ENCODE data around the gene HS3ST2. TPM values are rescaled to one million over a fixed set of nuclear protein-coding genes. Genes with fewer than 3 reads are reported as not detected.

Gene HS3ST2
- total RNA-seq (not detected), polyA plus RNA-seq (not detected)

- Histone ChIP-seq H3K4me3 (ENCODE audit: low read depth, low read length) (no peak within 1 kb of the TSS), H3K27me3 (ENCODE audit: control insufficient read depth, insufficient read depth, low read length) (peaks cover 6% of the 10 kb centered on the region), H3K9me3 (ENCODE audit: control insufficient read depth in 2 of 2, low read length in 2 of 2) (no peaks in the 10 kb centered on the region), H3K27ac (ENCODE audit: insufficient read depth, low read length, poor library complexity, severe bottlenecking) (no peak within 1 kb of the TSS), H3K4me1 (ENCODE audit: control insufficient read depth, insufficient read depth, low read length, poor library complexity, severe bottlenecking) (no peaks in the 10 kb centered on the region), H3K36me3 (ENCODE audit: control insufficient read depth, insufficient read depth, low read length) (no peaks in the 10 kb centered on the region)
- no peak for DNase-seq
- Mint-ChIP-seq H3K36me3 (no peaks in the 10 kb centered on the region), H3K27me3 (peaks cover 64% of the 10 kb centered on the region), H3K27ac (no peak within 1 kb of the TSS), H3K4me1 (peaks cover 0 to 2% (median 0%) of the 10 kb centered on the region in 4 donors), H3K9me3 (peaks cover 0 to 3% (median 0%) of the 10 kb centered on the region in 7 donors), H3K4me3 (no peak within 1 kb of the TSS)
- ATAC-seq (ENCODE audit: low read depth in 2 of 2), result no peak
These were observed at the start of gene HS3ST2 for GRCh38 chr16:22813948-22814710. HS3ST2 (plus strand) TSS chr16:22814162; CDS start chr16:22814611, 449 bp downstream.

GRCh38 chr16:22764662-22765327, 49.2 kb upstream of the HS3ST2 start:
- H3K27me3 Mint-ChIP-seq, result peaks cover 12% of the 10 kb centered on the region
- ATAC-seq (ENCODE audit: low read depth in 2 of 2) (no peak), DNase-seq (no peak)
- no peaks in the 10 kb centered on the region for H3K36me3 Mint-ChIP-seq
- H3K4me1 Mint-ChIP-seq, result no peaks in the 10 kb centered on the region
- no peak overlapping the region for H3K27ac ChIP-seq (ENCODE audit: insufficient read depth, low read length, poor library complexity, severe bottlenecking)
- no peak overlapping the region for H3K27ac Mint-ChIP-seq
- no peak overlapping the region for H3K4me3 ChIP-seq (ENCODE audit: low read depth, low read length)
- H3K4me1 ChIP-seq (ENCODE audit: control insufficient read depth, insufficient read depth, low read length, poor library complexity, severe bottlenecking), result no peaks in the 10 kb centered on the region
- peaks cover 3% of the 10 kb centered on the region for H3K27me3 ChIP-seq (ENCODE audit: control insufficient read depth, insufficient read depth, low read length)
- no peaks in the 10 kb centered on the region for H3K36me3 ChIP-seq (ENCODE audit: control insufficient read depth, insufficient read depth, low read length)
- no peak overlapping the region for H3K4me3 Mint-ChIP-seq
- H3K9me3 Mint-ChIP-seq, result peaks cover 0 to 5% (median 0%) of the 10 kb centered on the region in 7 donors
- H3K9me3 ChIP-seq (ENCODE audit: control insufficient read depth in 2 of 2, low read length in 2 of 2), result no peaks in the 10 kb centered on the region

- Mint-ChIP-seq H3K9me3 (peaks cover 0 to 6% (median 0%) of the 10 kb centered on the region in 7 donors), H3K36me3 (no peaks in the 10 kb centered on the region), H3K4me3 (no peak overlapping the region), H3K27me3 (peaks cover 16% of the 10 kb centered on the region), H3K4me1 (no peaks in the 10 kb centered on the region), H3K27ac (no peak overlapping the region)
- H3K4me3 ChIP-seq (ENCODE audit: low read depth, low read length), result no peak overlapping the region
- peaks cover 3% of the 10 kb centered on the region for H3K27me3 ChIP-seq (ENCODE audit: control insufficient read depth, insufficient read depth, low read length)
- no peak overlapping the region for H3K27ac ChIP-seq (ENCODE audit: insufficient read depth, low read length, poor library complexity, severe bottlenecking)
- ATAC-seq (ENCODE audit: low read depth in 2 of 2), result no peak
- no peaks in the 10 kb centered on the region for H3K36me3 ChIP-seq (ENCODE audit: control insufficient read depth, insufficient read depth, low read length)
- H3K9me3 ChIP-seq (ENCODE audit: control insufficient read depth in 2 of 2, low read length in 2 of 2), result no peaks in the 10 kb centered on the region
- DNase-seq, result no peak
- H3K4me1 ChIP-seq (ENCODE audit: control insufficient read depth, insufficient read depth, low read length, poor library complexity, severe bottlenecking), result no peaks in the 10 kb centered on the region
These were observed 48.5 kb upstream of the HS3ST2 start for GRCh38 chr16:22765479-22765878.

- Mint-ChIP-seq H3K4me3 (no peak overlapping the region), H3K9me3 (peaks cover 0 to 6% (median 0%) of the 10 kb centered on the region in 7 donors), H3K36me3 (no peaks in the 10 kb centered on the region), H3K4me1 (no peaks in the 10 kb centered on the region), H3K27ac (no peak overlapping the region), H3K27me3 (peaks cover 43% of the 10 kb centered on the region)
- ATAC-seq (ENCODE audit: low read depth in 2 of 2), result no peak
- no peaks in the 10 kb centered on the region for H3K36me3 ChIP-seq (ENCODE audit: control insufficient read depth, insufficient read depth, low read length)
- no peaks in the 10 kb centered on the region for H3K4me1 ChIP-seq (ENCODE audit: control insufficient read depth, insufficient read depth, low read length, poor library complexity, severe bottlenecking)
- H3K9me3 ChIP-seq (ENCODE audit: control insufficient read depth in 2 of 2, low read length in 2 of 2), result no peaks in the 10 kb centered on the region
- H3K27me3 ChIP-seq (ENCODE audit: control insufficient read depth, insufficient read depth, low read length), result peaks cover 6% of the 10 kb centered on the region
- no peak overlapping the region for H3K4me3 ChIP-seq (ENCODE audit: low read depth, low read length)
- no peak for DNase-seq
- no peak overlapping the region for H3K27ac ChIP-seq (ENCODE audit: insufficient read depth, low read length, poor library complexity, severe bottlenecking)
These were observed 43.1 kb upstream of the HS3ST2 start for GRCh38 chr16:22770866-22771265.

GRCh38 chr16:22771551-22771950, 42.4 kb upstream of the HS3ST2 start:
- Mint-ChIP-seq H3K36me3 (no peaks in the 10 kb centered on the region), H3K4me1 (no peaks in the 10 kb centered on the region), H3K4me3 (no peak overlapping the region), H3K9me3 (peaks cover 0 to 6% (median 0%) of the 10 kb centered on the region in 7 donors), H3K27ac (no peak overlapping the region), H3K27me3 (peaks cover 43% of the 10 kb centered on the region)
- Histone ChIP-seq H3K27ac (ENCODE audit: insufficient read depth, low read length, poor library complexity, severe bottlenecking) (no peak overlapping the region), H3K4me1 (ENCODE audit: control insufficient read depth, insufficient read depth, low read length, poor library complexity, severe bottlenecking) (no peaks in the 10 kb centered on the region), H3K4me3 (ENCODE audit: low read depth, low read length) (no peak overlapping the region), H3K9me3 (ENCODE audit: control insufficient read depth in 2 of 2, low read length in 2 of 2) (no peaks in the 10 kb centered on the region), H3K27me3 (ENCODE audit: control insufficient read depth, insufficient read depth, low read length) (peaks cover 5% of the 10 kb centered on the region), H3K36me3 (ENCODE audit: control insufficient read depth, insufficient read depth, low read length) (no peaks in the 10 kb centered on the region)
- no peak for ATAC-seq (ENCODE audit: low read depth in 2 of 2)
- DNase-seq, result no peak

- no peak for DNase-seq
- peaks cover 3% of the 10 kb centered on the region for H3K27me3 ChIP-seq (ENCODE audit: control insufficient read depth, insufficient read depth, low read length)
- H3K27me3 Mint-ChIP-seq, result peaks cover 44% of the 10 kb centered on the region
These were observed 38.6 kb upstream of the HS3ST2 start for GRCh38 chr16:22775220-22775922.

GRCh38 chr16:22781480-22781879, 32.5 kb upstream of the HS3ST2 start:
- H3K27me3 ChIP-seq (ENCODE audit: control insufficient read depth, insufficient read depth, low read length), result no peaks in the 10 kb centered on the region
- no peaks in the 10 kb centered on the region for H3K36me3 Mint-ChIP-seq
- ATAC-seq (ENCODE audit: low read depth in 2 of 2), result no peak
- no peak for DNase-seq
- no peak overlapping the region for H3K4me3 ChIP-seq (ENCODE audit: low read depth, low read length)
- H3K4me1 ChIP-seq (ENCODE audit: control insufficient read depth, insufficient read depth, low read length, poor library complexity, severe bottlenecking), result no peaks in the 10 kb centered on the region
- H3K36me3 ChIP-seq (ENCODE audit: control insufficient read depth, insufficient read depth, low read length), result no peaks in the 10 kb centered on the region
- no peak overlapping the region for H3K4me3 Mint-ChIP-seq
- no peak overlapping the region for H3K27ac ChIP-seq (ENCODE audit: insufficient read depth, low read length, poor library complexity, severe bottlenecking)
- peaks cover 18% of the 10 kb centered on the region for H3K27me3 Mint-ChIP-seq
- no peaks in the 10 kb centered on the region for H3K4me1 Mint-ChIP-seq
- no peak overlapping the region for H3K27ac Mint-ChIP-seq
- peaks cover 0 to 3% (median 0%) of the 10 kb centered on the region in 7 donors for H3K9me3 Mint-ChIP-seq
- no peaks in the 10 kb centered on the region for H3K9me3 ChIP-seq (ENCODE audit: control insufficient read depth in 2 of 2, low read length in 2 of 2)

More at GRCh38 chr16:22775220-22775922, 38.6 kb upstream of the HS3ST2 start:
- no peaks in the 10 kb centered on the region for H3K4me1 ChIP-seq (ENCODE audit: control insufficient read depth, insufficient read depth, low read length, poor library complexity, severe bottlenecking)
- Mint-ChIP-seq H3K4me3 (no peak overlapping the region), H3K4me1 (no peaks in the 10 kb centered on the region), H3K9me3 (peaks cover 0 to 5% (median 0%) of the 10 kb centered on the region in 7 donors), H3K36me3 (no peaks in the 10 kb centered on the region), H3K27ac (no peak overlapping the region)
- H3K9me3 ChIP-seq (ENCODE audit: control insufficient read depth in 2 of 2, low read length in 2 of 2), result no peaks in the 10 kb centered on the region
- ATAC-seq (ENCODE audit: low read depth in 2 of 2), result no peak
- H3K36me3 ChIP-seq (ENCODE audit: control insufficient read depth, insufficient read depth, low read length), result no peaks in the 10 kb centered on the region
- H3K4me3 ChIP-seq (ENCODE audit: low read depth, low read length), result no peak overlapping the region
- H3K27ac ChIP-seq (ENCODE audit: insufficient read depth, low read length, poor library complexity, severe bottlenecking), result no peak overlapping the region
